GM23248 (cell line): ENCODE data around the gene TMEM255B.

ENCODE experiments used
- EZH2 ChIP-seq: fragments of 200-600 bp; sonication (generic); IDR thresholded peaks from 2 replicates; pipeline ENCODE4 v1.6.1; 2018; ENCODE audit warnings: antibody characterized with exemption, mild to moderate bottlenecking; ENCODE audit not compliant: insufficient read depth, poor library complexity, severe bottlenecking
- EZH2phosphoT487 ChIP-seq: fragments of 200-600 bp; sonication (generic); IDR thresholded peaks from 2 replicates; pipeline ENCODE4 v1.6.1; 2018; ENCODE audit warnings: antibody characterized with exemption, moderate library complexity, mild to moderate bottlenecking, low read depth; ENCODE audit not compliant: insufficient read depth

GRCh38 chr13:113734826-113735125, 24.2 kb upstream of the TMEM255B start:
- no peak for TF ChIP-seq EZH2phosphoT487
- TF ChIP-seq EZH2: no peak
